Measurements from ENCODE around the gene CST5.
"Not testable (repeated sequence)": the region's sequence is repeated elsewhere in the genome, so short reads cannot be mapped to it uniquely, and the experiment has no call there.

The CST5 gene

GRCh38 chr20:23879328-23879798 lies at the start of gene CST5:
CST5 (minus strand) TSS chr20:23879748; CDS start chr20:23879676, 72 bp downstream.
- no peak for DNase-seq (ENCODE audit: low read depth in 2 of 2)

- DNase-seq (ENCODE audit: low read depth in 2 of 2), result no peak
These were observed 49.2 kb upstream of the CST5 start for GRCh38 chr20:23928788-23929187.

- no peak for DNase-seq (ENCODE audit: low read depth in 2 of 2)
These were observed 48.8 kb upstream of the CST5 start for GRCh38 chr20:23928353-23928752.

GRCh38 chr20:23926944-23927872 lies 47.7 kb upstream of the CST5 start:
- DNase-seq (ENCODE audit: low read depth in 2 of 2), result no peak

- DNase-seq (ENCODE audit: low read depth in 2 of 2), result no peak
These were observed 47.0 kb upstream of the CST5 start for GRCh38 chr20:23926526-23926880.

- DNase-seq (ENCODE audit: low read depth in 2 of 2), result no peak
These were observed 46.4 kb upstream of the CST5 start for GRCh38 chr20:23925789-23926525.

GRCh38 chr20:23924751-23925150 lies 45.2 kb upstream of the CST5 start:
- DNase-seq (ENCODE audit: low read depth in 2 of 2), result no peak

GRCh38 chr20:23923891-23924435 lies 44.4 kb upstream of the CST5 start:
- DNase-seq (ENCODE audit: low read depth in 2 of 2), result no peak

GRCh38 chr20:23923311-23923710 lies 43.8 kb upstream of the CST5 start:
- no peak for DNase-seq (ENCODE audit: low read depth in 2 of 2)

- no peak for DNase-seq (ENCODE audit: low read depth in 2 of 2)
These were observed 41.1 kb upstream of the CST5 start for GRCh38 chr20:23920408-23921325.

- DNase-seq (ENCODE audit: low read depth in 2 of 2), result no peak
These were observed 39.3 kb upstream of the CST5 start for GRCh38 chr20:23918896-23919295.

- DNase-seq (ENCODE audit: low read depth in 2 of 2), result no peak
These were observed 38.7 kb upstream of the CST5 start for GRCh38 chr20:23918101-23918862.

- no peak for DNase-seq (ENCODE audit: low read depth in 2 of 2)
These were observed 37.6 kb upstream of the CST5 start for GRCh38 chr20:23917024-23917725.

GRCh38 chr20:23915844-23916243 lies 36.3 kb upstream of the CST5 start:
- DNase-seq (ENCODE audit: low read depth in 2 of 2), result no peak

GRCh38 chr20:23914469-23914868 lies 34.9 kb upstream of the CST5 start:
- DNase-seq (ENCODE audit: low read depth in 2 of 2), result not testable (repeated sequence)

GRCh38 chr20:23910210-23910609 lies 30.7 kb upstream of the CST5 start:
- DNase-seq (ENCODE audit: low read depth in 2 of 2), result no peak

GRCh38 chr20:23909390-23909789 lies 29.8 kb upstream of the CST5 start:
- DNase-seq (ENCODE audit: low read depth in 2 of 2), result no peak

GRCh38 chr20:23907579-23907978 lies 28.0 kb upstream of the CST5 start:
- DNase-seq (ENCODE audit: low read depth in 2 of 2), result no peak

GRCh38 chr20:23902396-23902795 lies 22.8 kb upstream of the CST5 start:
- DNase-seq (ENCODE audit: low read depth in 2 of 2), result not testable (repeated sequence)

GRCh38 chr20:23890867-23891266 lies 11.3 kb upstream of the CST5 start:
- not testable (repeated sequence) for DNase-seq (ENCODE audit: low read depth in 2 of 2)
